OCI-M2 (cell line): ENCODE data around the gene RAET1G.
"Not testable (repeated sequence)": the region's sequence is repeated elsewhere in the genome, so short reads cannot be mapped to it uniquely, and the experiment has no call there.

Experiments used
- DNase-seq: peaks from one replicate; lab custom pipeline; 2025; ENCODE audit not compliant: unreplicated experiment; lab: John Stamatoyannopoulos, UW

Gene RAET1G

GRCh38 chr6:149935246-149935645 lies 12.3 kb upstream of the RAET1G start:
- no peak for DNase-seq

DNA sequence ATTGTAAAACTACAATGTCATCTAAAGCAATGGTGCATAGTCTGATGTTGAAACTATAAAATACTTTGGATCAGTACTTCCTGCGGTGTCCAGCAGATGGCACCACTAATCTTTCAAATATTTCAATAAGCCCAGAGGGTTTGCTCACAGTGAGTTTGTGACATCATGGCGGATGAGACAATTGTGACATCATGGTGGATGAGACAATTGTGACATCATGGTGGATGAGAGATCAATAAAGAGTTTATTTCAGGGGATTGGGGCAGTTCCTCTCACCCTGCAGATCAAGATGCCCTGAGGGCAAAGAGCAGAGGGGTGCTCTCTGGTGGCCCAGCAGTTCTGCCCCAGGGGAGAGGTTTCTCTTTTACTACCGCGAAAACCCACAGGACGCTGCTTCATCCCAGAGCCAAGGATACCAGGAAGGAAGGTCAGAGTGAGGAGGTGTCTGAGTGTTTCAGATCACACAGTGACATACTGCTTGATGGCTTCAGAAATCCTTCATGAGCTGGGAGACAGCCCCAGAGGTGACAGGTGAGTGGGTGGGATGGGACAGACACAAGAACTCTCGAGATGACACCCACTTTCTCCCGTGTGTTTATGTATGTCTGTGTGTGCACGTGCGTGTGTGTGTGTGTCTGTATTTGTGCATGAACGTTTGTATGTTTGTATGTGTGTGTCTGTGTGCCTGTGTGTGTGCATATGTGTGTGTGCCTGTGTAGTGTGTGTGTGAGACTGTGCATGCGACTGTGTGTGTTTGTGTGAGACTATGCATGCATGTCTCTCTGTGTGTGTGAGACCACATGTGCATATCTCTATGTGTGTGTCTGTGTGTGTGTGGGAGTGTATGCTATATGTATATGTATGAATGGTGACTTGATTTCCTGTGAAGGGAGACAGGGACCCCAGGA lies 11.6 kb upstream of the RAET1G start:
- DNase-seq, result no peak

DNA sequence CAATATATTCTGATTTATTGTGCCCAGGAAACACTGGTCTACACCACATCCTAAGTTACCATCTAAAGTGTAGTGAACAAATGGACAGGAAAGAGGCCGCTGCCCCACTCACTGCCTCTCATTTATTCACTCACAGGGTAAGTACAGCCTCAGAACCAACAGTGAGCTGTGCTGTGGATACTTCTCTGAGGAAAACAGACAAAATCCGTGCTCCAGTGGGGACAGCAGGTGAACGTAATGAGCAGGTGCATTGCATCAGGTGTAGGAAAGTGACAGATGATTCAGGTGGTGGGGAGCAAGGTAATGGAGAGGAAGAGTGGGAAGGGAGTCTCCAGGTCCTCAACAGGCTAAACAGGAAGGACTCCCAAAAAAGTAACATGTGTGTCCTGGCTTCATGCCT lies 10.5 kb upstream of the RAET1G start:
- DNase-seq, result no peak

- DNase-seq, result no peak
Observed at GRCh38 chr6:149933036-149933435, 10.1 kb upstream of the RAET1G start.

DNA sequence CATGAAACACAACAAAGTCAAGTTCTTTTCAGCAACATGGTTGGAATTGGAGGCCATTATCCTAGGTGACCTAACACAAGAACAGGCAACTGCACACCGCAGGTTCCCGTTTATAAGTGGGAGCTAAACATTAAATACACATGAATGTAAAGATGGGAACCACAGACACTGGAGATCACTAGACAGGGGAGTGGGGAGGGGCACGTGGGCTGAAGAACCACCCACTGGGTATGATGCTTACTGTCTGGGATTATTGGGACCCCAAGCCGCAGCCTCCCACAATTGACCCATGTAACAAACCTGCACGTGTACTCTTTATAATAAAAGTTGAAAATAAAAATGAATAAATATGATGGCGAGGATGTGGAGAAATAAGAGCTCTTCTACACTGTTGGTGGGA lies 8.6 kb upstream of the RAET1G start:
- no peak for DNase-seq

DNA sequence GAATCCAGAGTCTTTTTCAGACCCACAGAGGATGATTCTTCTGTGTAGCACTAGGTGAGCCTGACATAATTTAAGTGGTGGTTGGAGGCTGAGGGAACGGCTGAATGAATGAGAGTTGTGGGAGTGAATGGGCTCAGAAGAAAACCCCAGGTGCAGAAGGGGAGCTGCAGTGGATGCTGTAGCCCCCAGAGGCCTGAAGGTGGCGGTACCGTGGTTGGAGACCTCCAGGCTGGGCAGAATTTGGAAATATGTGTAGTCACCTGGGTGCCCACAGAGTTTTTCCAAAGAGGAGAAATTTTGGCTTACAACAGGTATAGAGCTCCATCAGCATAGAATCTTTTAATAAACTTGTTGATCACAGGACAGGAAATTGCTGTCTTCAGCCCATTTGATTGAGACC lies 6.5 kb upstream of the RAET1G start:
- DNase-seq, result no peak

DNA sequence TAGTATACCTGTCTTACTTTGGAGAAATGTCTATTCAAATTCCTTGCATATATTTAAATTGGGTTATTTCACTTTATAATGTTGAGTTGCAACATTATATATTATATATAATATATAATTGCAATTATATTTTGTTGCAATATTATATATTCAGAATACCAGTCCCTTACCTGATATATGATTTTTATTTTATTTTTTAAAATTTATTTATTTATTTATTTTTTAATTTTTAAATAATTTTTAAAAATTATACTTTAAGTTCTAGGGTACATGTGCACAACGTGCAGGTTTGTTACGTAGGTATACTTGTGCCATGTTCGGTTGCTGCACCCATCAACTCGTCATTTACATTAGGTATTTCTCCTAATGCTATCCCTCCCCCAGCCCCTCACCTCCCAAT lies 4.1 kb upstream of the RAET1G start:
- not testable (repeated sequence) for DNase-seq

DNA sequence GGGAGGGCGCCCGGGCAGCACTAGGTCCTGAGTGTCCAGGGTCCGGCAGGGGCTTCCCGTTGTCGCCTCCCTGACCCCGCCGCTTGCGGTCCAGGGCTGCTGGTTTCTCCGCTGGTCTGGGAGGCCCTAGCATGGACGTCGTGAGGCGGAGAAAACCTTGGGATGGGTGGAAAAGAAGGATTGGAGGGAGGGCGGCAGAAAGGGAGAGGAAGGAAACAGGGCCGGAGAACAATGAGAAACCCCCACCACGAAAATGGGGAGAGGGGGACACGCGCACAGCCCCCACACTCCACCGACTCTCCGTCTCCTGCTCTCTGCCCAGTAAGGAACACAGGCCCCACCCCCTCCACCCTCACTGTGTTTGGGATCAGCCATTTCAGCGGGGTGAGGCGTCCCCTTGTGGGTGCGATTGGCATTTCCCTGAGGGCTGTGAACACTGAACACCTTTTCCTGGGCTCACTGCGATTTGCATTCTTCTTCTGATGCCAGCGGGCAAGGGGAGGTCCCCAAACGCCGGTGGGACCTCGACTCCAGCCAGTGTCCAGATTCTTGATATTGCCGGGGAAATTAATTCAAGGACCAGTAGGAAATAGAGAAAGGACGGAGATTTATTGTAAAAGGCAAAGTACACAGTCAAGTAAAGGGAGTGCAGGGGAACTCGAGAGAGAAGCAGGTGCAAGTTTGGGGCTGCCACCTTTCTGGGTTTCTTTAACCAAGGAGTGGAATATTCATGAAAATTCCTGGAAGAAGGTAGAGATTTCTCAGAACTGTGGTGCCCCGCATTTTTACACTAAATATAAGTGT lies 3.3 kb upstream of the RAET1G start:
- DNase-seq, result no peak

DNA sequence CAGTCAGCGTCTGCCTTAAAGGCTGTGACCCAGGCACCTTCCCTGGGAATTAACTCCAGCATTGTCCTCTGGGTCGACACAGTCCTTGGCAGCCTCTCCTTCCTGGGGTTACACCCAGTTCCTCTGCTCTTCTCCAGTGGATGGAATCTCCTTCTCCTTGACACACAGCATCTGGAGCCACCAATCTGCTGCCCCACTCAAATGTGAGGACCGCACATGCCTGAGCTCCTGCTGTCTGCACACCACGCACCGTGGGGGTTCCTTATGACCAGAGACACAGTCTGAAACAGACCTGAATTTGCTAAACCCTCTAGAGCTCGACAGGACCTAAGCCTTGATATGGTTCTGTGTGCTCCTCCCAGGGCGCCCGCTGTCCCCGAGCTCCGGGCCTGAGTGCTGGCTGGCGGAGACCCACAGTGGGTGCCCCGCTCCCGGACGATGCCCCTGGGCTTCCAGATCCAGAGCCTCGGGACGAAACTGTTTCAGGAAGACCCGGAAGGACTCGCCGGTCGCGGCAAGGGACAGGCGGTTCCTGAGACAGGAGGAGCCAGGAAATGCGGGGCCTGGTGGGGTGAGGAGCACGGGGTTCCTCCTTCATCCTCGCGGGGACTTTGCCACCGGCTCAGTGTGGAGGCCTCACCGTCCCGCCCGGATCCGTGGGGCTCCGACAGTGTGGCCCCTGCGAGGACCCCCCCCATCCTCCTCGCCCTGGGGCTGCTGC lies 2.5 kb upstream of the RAET1G start:
- no peak for DNase-seq

GRCh38 chr6:149924933-149925252 lies 2.0 kb upstream of the RAET1G start:
- DNase-seq, result no peak

DNA sequence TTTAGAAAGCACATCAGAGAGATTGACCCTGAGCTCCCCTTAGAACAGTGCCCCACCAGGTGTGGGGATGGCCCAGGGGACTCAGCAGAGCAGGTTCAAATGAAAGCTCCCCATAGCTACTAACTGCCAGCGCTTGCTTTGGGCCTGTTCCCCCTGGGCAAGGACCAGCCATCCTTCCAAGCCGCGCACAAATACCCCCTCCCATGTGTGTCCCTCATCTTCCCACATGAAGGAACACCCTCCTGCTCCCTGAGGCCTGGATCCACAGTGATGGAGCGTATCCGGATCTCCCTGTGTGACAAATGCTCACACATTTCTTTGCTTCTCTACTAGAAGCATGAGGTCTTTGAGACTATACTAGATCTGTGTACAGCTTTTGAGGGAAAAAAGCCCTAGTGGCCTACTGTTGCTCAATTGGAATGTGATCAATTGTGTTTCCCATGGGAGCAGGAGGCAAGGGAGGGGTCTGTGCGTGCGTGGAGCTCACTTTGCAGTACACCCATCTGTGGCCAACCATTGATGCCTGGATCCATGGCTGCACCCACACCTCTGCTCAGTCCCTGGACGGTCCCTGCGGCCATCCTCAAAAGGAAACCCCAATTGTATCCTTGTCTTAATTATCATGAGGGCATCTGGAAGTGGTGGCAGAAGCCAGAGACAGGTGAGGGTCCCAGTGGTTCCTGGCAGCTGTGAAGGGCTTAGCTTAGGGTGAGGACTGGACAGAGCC lies 1.4 kb upstream of the RAET1G start:
- no peak for DNase-seq

- no peak for DNase-seq
Observed at GRCh38 chr6:149923327-149923986, 536 bp upstream of the RAET1G start.

GRCh38 chr6:149922091-149922490 lies 830 bp downstream of the RAET1G start:
- not testable (repeated sequence) for DNase-seq

- no peak for DNase-seq
Observed at GRCh38 chr6:149921361-149921760, 1.6 kb downstream of the RAET1G start.

GRCh38 chr6:149919834-149920225 lies 3.1 kb downstream of the RAET1G start:
- no peak for DNase-seq

GRCh38 chr6:149919126-149919833 lies 3.6 kb downstream of the RAET1G start:
- not testable (repeated sequence) for DNase-seq

DNA sequence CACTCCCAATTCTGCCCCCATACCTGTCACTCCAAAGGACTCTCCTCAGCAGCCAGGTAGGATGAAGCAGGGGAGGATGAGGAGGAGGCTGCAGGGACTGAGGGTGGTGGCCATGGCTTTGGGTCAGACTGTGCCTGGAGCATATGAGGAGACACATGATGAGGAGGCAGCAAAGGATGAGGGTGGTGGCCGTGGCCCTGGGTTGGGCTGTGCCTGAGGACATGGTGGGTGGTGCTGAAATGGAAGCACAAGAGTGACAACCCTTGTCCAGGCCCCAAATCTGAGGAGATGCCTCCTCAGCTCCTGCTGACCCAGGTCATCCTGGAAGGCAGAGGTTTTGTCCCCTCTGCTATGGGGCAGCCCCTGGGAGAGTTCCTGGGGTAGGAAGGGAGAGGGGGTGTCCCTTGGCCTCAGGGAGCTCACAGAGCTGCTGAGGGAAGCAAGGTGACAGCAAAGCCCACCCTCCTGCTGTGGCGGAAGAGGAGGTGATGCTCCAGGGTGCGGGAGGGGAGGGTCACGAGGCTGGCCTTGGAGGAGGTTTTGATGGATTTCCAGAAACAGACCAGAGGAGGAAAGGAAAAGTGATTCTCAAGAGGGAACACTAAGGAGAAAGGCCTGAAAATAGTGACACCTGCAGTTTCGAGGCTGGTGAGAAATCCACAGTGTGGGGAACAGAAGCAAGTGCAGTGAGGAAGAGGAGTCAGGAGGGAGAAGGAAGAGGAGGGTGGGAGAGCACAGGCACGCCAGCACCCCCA lies 4.6 kb downstream of the RAET1G start:
- no peak for DNase-seq

DNA sequence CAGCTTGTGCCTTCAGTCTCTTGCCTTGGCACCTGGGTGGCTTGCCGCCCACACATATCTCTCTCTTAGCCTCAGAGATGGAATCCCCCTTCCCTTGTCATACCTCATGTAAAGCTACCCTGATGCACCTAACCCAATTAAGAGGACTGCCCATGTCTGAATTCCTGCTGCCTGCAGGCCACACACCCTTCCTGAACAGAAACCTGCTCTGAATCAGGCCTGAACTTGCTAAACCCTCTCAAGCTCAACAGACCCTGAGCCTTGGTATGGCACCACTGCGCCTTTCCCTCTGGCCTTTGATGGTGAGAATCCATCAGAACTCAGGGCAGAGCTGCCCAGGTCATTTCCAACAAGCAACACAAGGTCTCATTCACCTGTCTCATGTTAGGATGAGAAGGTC lies 5.2 kb downstream of the RAET1G start:
- DNase-seq, result no peak
